IPS-15b (cell line): ENCODE data around the gene IL1R2.

Experiments used
- H3K27me3 ChIP-seq: one replicate; pipeline ENCODE4 v1.6.1; 2013; ENCODE audit warnings: low read length; ENCODE audit not compliant: control insufficient read depth, insufficient read depth
- H3K36me3 ChIP-seq: one replicate; pipeline ENCODE4 v1.6.1; 2013; ENCODE audit warnings: low read length; ENCODE audit not compliant: control insufficient read depth, insufficient read depth
- H3K4me1 ChIP-seq: one replicate; pipeline ENCODE4 v1.6.1; 2013; ENCODE audit warnings: mild to moderate bottlenecking, low read length; ENCODE audit not compliant: control insufficient read depth, insufficient read depth
- H3K4me3 ChIP-seq: one replicate; pipeline ENCODE4 v1.5.1; 2013; ENCODE audit warnings: low read depth, low read length
- H3K9ac ChIP-seq: one replicate; pipeline ENCODE4 v1.6.1; 2013; ENCODE audit warnings: low read depth, mild to moderate bottlenecking, low read length
- H3K9me3 ChIP-seq: one replicate; pipeline ENCODE4 v1.6.1; 2013; ENCODE audit warnings: mild to moderate bottlenecking, low read length; ENCODE audit not compliant: control insufficient read depth, insufficient read depth

Gene IL1R2

GRCh38 chr2:102074152-102074783 lies 82.5 kb downstream of the IL1R2 start:
- H3K4me1 ChIP-seq = no peaks in the 10 kb centered on the region
- H3K4me3 ChIP-seq = no peak overlapping the region
- H3K9me3 ChIP-seq = no peaks in the 10 kb centered on the region
- H3K27me3 ChIP-seq = no peaks in the 10 kb centered on the region
- no peak overlapping the region for H3K9ac ChIP-seq
- no peaks in the 10 kb centered on the region for H3K36me3 ChIP-seq

DNA sequence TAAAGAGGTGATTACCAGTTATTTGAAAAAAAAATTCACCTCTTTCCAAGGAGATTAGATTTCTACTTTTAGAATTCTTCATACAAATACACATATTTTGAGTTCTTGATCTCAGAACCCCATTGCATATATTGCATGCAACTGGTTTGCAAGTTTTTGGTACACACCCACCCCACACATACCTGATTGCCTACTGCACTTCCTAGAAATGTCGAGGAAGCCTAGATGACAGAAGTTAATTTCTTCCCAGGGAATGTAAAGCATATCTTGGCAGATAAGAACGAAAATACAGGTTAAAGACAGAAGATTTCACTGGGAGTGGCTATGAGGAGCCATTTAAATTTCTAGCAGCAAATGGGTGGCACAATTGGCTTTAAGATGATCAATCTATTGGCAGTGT lies 83.7 kb downstream of the IL1R2 start:
- Histone ChIP-seq H3K9me3 (no peaks in the 10 kb centered on the region), H3K9ac (no peak overlapping the region), H3K4me3 (no peak overlapping the region), H3K27me3 (no peaks in the 10 kb centered on the region), H3K4me1 (no peaks in the 10 kb centered on the region), H3K36me3 (no peaks in the 10 kb centered on the region)

DNA sequence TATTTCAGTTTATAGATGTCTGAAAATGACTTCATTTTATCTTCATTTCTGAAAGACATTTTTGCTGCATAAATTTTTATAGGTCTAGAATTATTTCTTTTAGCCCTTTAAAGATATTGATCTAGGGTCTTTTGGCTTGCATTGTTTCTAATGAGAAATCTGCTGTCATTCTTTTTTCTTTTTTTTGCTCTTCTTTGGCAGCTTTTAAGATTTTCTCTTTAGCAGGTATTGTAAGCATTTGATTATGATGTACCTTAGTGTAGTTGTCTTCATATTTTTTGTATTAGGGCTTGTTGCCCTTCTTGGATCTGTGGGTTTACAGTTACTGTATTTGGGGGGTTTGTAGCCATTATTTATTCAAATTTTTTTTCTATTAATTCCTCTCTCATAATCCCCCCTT lies 84.8 kb downstream of the IL1R2 start:
- no peak overlapping the region for H3K4me3 ChIP-seq
- no peaks in the 10 kb centered on the region for H3K4me1 ChIP-seq
- no peaks in the 10 kb centered on the region for H3K9me3 ChIP-seq
- H3K36me3 ChIP-seq = no peaks in the 10 kb centered on the region
- no peaks in the 10 kb centered on the region for H3K27me3 ChIP-seq
- H3K9ac ChIP-seq = no peak overlapping the region
